Measurements from ENCODE around the gene PPT1.

- TF ChIP-seq FOS (IDR thresholded peaks at IDR 0.05; ENCODE audit: low read depth, low read length) (no peak), RAD21 (IDR thresholded peaks at IDR 0.05; ENCODE audit: low read length) (no peak), POLR2A (IDR thresholded peaks at IDR 0.05; ENCODE audit: low read depth, low read length) (no peak), CTCF (conservative IDR thresholded peaks at IDR 0.05; ENCODE audit: low read depth, low read length) (no peak), USF2 (IDR thresholded peaks at IDR 0.05; ENCODE audit: low read depth, low read length) (no peak), SMC3 (IDR thresholded peaks at IDR 0.05; ENCODE audit: low read depth, low read length) (no peak)
Measured at GRCh38 chr1:40067851-40068250, 29.2 kb downstream of the PPT1 start.
